H1 (cell line): Measurements from ENCODE around the gene GPATCH2L. TPM values are rescaled to one million over a fixed set of nuclear protein-coding genes. Genes with fewer than 3 reads are reported as not detected.

Source experiments
- CTCF ChIA-PET: fragments of 300-600 bp; sonication (Branson Sonifier 250); formaldehyde crosslinking; loops from one replicate; lab custom pipeline; 2021; ENCODE audit not compliant: partially characterized antibody; lab: Charles Lee
- POLR2A ChIA-PET: fragments of 300-600 bp; sonication (Branson Sonifier 250); formaldehyde crosslinking; loops from one replicate; lab custom pipeline; 2021; ENCODE audit warnings: inconsistent platforms; ENCODE audit not compliant: partially characterized antibody; lab: Charles Lee
- DNase-seq, 2 experiments: peaks; one replicate each; pipeline versions ENCODE4 v3.0.0 to v3.0.0-alpha.2; 2010 to 2022; ENCODE audit warnings: low spot score in 2 of 2, low read depth in 1 of 2, mixed read lengths in 1 of 2
- FAIRE-seq: peaks from 2 replicates; lab custom pipeline; 2011; peaks lifted over from hg19 to GRCh38; lab: Jason Lieb, UNC
- H2AFZ ChIP-seq: 2 replicates; pipeline ENCODE4 v1.8.1; 2012; ENCODE audit warnings: low read length, inconsistent platforms
- H2AK5ac ChIP-seq: 2 replicates; pipeline ENCODE4 v1.6.1; 2013; ENCODE audit warnings: low read depth, low read length
- H2BK120ac ChIP-seq: replicated peaks from 2 replicates; pipeline ENCODE3; 2013; ENCODE audit warnings: low read depth, low read length, inconsistent platforms
- H2BK12ac ChIP-seq: 2 replicates; pipeline ENCODE4 v1.6.1; 2013; ENCODE audit warnings: low read depth, low read length
- H2BK15ac ChIP-seq: 2 replicates; pipeline ENCODE4 v1.6.1; 2013; ENCODE audit warnings: low read length
- H2BK20ac ChIP-seq: 2 replicates; pipeline ENCODE4 v1.6.1; 2013; ENCODE audit warnings: low read length
- H2BK5ac ChIP-seq: 2 replicates; pipeline ENCODE4 v1.6.1; 2013; ENCODE audit warnings: low read depth, low read length
- H3K14ac ChIP-seq: 2 replicates; pipeline ENCODE4 v1.6.1; 2013; ENCODE audit warnings: inconsistent platforms; ENCODE audit not compliant: insufficient read length
- H3K18ac ChIP-seq: 2 replicates; pipeline ENCODE4 v1.6.1; 2013; ENCODE audit warnings: low read length; ENCODE audit errors: extremely low read depth
- H3K23ac ChIP-seq: 2 replicates; pipeline ENCODE4 v1.6.1; 2013; ENCODE audit warnings: inconsistent platforms; ENCODE audit not compliant: insufficient read length
- H3K23me2 ChIP-seq: 2 replicates; pipeline ENCODE4 v1.6.1; 2013; ENCODE audit warnings: low read depth, low read length
- H3K27ac ChIP-seq: 2 replicates; pipeline ENCODE4 v1.6.1; 2011; ENCODE audit warnings: low read depth, low read length, inconsistent platforms
- H3K27me3 ChIP-seq, 4 experiments: replicated peaks in 1 of 4; 1 replicate in 1 of 4; 2 replicates in 3 of 4; pipeline versions ENCODE4 v1.6.1 to v1.8.1; 2011 to 2013; ENCODE audit warnings: low read length in 3 of 4, mild to moderate bottlenecking in 3 of 4, inconsistent platforms in 2 of 4, mixed read lengths in 2 of 4, moderate library complexity in 1 of 4; ENCODE audit not compliant: control insufficient read depth in 3 of 4, insufficient read depth in 3 of 4; ENCODE audit errors: extremely low read depth in 1 of 4
- H3K36me3 ChIP-seq, 4 experiments: 2 replicates each; pipeline versions ENCODE4 v1.6.1 to v1.8.1; 2011 to 2013; ENCODE audit warnings: mild to moderate bottlenecking in 4 of 4, low read length in 3 of 4, moderate library complexity in 2 of 4, control low read depth in 1 of 4, inconsistent platforms in 1 of 4; ENCODE audit not compliant: insufficient read depth in 4 of 4, control insufficient read depth in 2 of 4
- H3K4ac ChIP-seq: replicated peaks from 2 replicates; pipeline ENCODE3; 2013; ENCODE audit warnings: low read length, low read depth, mixed read lengths, inconsistent platforms; ENCODE audit not compliant: insufficient read length
- H3K4me1 ChIP-seq, 4 experiments: replicated peaks in 1 of 4; 1 replicate in 1 of 4; 2 replicates in 3 of 4; pipeline versions ENCODE4 v1.6.1 to v1.8.1; 2011 to 2013; ENCODE audit warnings: low read length in 3 of 4, inconsistent platforms in 2 of 4, mixed read lengths in 1 of 4; ENCODE audit not compliant: insufficient read depth in 4 of 4, control insufficient read depth in 3 of 4
- H3K4me2 ChIP-seq, 2 experiments: 2 replicates each; pipeline versions ENCODE4 v1.6.1 to v1.8.1; 2011 to 2013; ENCODE audit warnings: low read depth in 2 of 2, low read length in 2 of 2, control low read depth in 1 of 2, inconsistent platforms in 1 of 2, mild to moderate bottlenecking in 1 of 2; ENCODE audit not compliant: insufficient read depth in 1 of 2
- H3K4me3 ChIP-seq, 4 experiments: fragments of 200-600, 300-600 bp in 1 of 4; sonication (generic), shearing (Covaris generic), sonication (Bioruptor Twin) in 1 of 4; 2 replicates each; pipeline versions ENCODE4 v1.5.1 to v1.8.1; 2011 to 2016; ENCODE audit warnings: low read length in 4 of 4, low read depth in 3 of 4, control low read depth in 2 of 4, inconsistent platforms in 2 of 4, mild to moderate bottlenecking in 2 of 4, mixed read lengths in 1 of 4, moderate library complexity in 1 of 4; ENCODE audit not compliant: insufficient read depth in 2 of 4; ENCODE audit errors: extremely low read depth in 1 of 4
- H3K56ac ChIP-seq: replicated peaks from 2 replicates; pipeline ENCODE3; 2013; ENCODE audit warnings: low read depth, mild to moderate bottlenecking, mixed read lengths, low read length, inconsistent platforms; ENCODE audit not compliant: insufficient read length
- H3K79me1 ChIP-seq: 2 replicates; pipeline ENCODE4 v1.6.1; 2013; ENCODE audit warnings: low read depth, low read length, control low read depth
- H3K79me2 ChIP-seq, 2 experiments: 2 replicates each; pipeline versions ENCODE4 v1.6.1 to v1.8.1; 2012 to 2013; ENCODE audit warnings: low read length in 2 of 2, mild to moderate bottlenecking in 2 of 2, inconsistent platforms in 1 of 2; ENCODE audit not compliant: insufficient read depth in 2 of 2, control insufficient read depth in 1 of 2
- H3K9ac ChIP-seq, 4 experiments: replicated peaks in 1 of 4; 1 replicate in 1 of 4; 2 replicates in 3 of 4; pipeline versions ENCODE4 v1.6.1 to v1.8.1; 2011 to 2013; ENCODE audit warnings: low read depth in 3 of 4, low read length in 3 of 4, control low read depth in 2 of 4, mild to moderate bottlenecking in 2 of 4, moderate library complexity in 2 of 4, inconsistent platforms in 1 of 4; ENCODE audit errors: extremely low read depth in 1 of 4
- H3K9me3 ChIP-seq, 2 experiments: 2 replicates each; pipeline versions ENCODE4 v1.6.1 to v1.8.1; 2012 to 2013; ENCODE audit warnings: mild to moderate bottlenecking in 2 of 2, moderate library complexity in 2 of 2, control low read depth in 1 of 2, inconsistent platforms in 1 of 2, low read depth in 1 of 2, low read length in 1 of 2, mixed read lengths in 1 of 2; ENCODE audit not compliant: insufficient read depth in 2 of 2
- H4K20me1 ChIP-seq, 2 experiments: replicated peaks in 1 of 2; 2 replicates each; pipeline versions ENCODE3 to v1.8.1; 2011 to 2013; ENCODE audit warnings: inconsistent platforms in 2 of 2, low read length in 2 of 2, mild to moderate bottlenecking in 1 of 2; ENCODE audit not compliant: insufficient read depth in 2 of 2, control insufficient read depth in 1 of 2
- H4K5ac ChIP-seq: 2 replicates; pipeline ENCODE4 v1.6.1; 2013; ENCODE audit warnings: low read length, low read depth, mixed read lengths, inconsistent platforms; ENCODE audit not compliant: insufficient read length
- H4K8ac ChIP-seq: 2 replicates; pipeline ENCODE4 v1.8.0; 2013; ENCODE audit warnings: mild to moderate bottlenecking, moderate library complexity, low read length, inconsistent platforms; ENCODE audit not compliant: insufficient read depth; ENCODE audit errors: extremely low read depth
- H4K91ac ChIP-seq: replicated peaks from 2 replicates; pipeline ENCODE3; 2013; ENCODE audit warnings: low read length, mixed read lengths, inconsistent platforms; ENCODE audit not compliant: insufficient read length
- EZH2 ChIP-seq: fragments of 200-600 bp; sonication (generic); IDR thresholded peaks from 2 replicates; pipeline ENCODE4 v1.7.1; 2012; ENCODE audit warnings: low read depth, mild to moderate bottlenecking, moderate library complexity, low read length, inconsistent platforms; ENCODE audit not compliant: severe bottlenecking
- SIX5 ChIP-seq: IDR thresholded peaks from 2 replicates; pipeline ENCODE4 v1.6.1; 2011; ENCODE audit warnings: mild to moderate bottlenecking, low read depth, low read length
- WGBS, 2 experiments: shearing (Covaris generic) in 1 of 2; methylation state at CpG; one replicate each; pipeline versions ENCODE4 v1.1.6 to v1.1.7; 2013 to 2015; ENCODE audit warnings: low lambda C conversion rate in 2 of 2, mixed read lengths in 2 of 2, inconsistent platforms in 1 of 2, low coverage in 1 of 2, missing lambda C conversion rate in 1 of 2; ENCODE audit not compliant: insufficient replicate concordance in 2 of 2, insufficient coverage in 1 of 2, insufficient read length in 1 of 2; ENCODE audit errors: extremely low coverage in 1 of 2, missing lambda C conversion rate in 1 of 2; 5-methylcytosine and 5-hydroxymethylcytosine counted together
- polyA plus RNA-seq, 7 experiments: library from polyadenylated mRNA; depleted of rRNA in 3 of 7; stranded (reverse) in 5 of 7; unstranded in 2 of 7; fragments of >200 nt in 5 of 7; fragments of 200-250 nt in 2 of 7; gene quantifications; 1 replicate in 5 of 7; 2 replicates in 1 of 7; 4 replicates in 1 of 7; pipeline versions ENCODE4 v1.2.1 to v1.2.3, GENCODE V29; 2011 to 2013; ENCODE audit warnings: missing spikeins in 2 of 7, mixed read lengths in 2 of 7
- total RNA-seq: library from RNA; stranded (reverse); fragmentation: NEBNext Ultra II Directional; extraction: Animal tissue kit (Norgen Biotek cat#: 25700); gene quantifications from 2 replicates; pipeline ENCODE4 v1.2.1, GENCODE V29; 2021

Gene GPATCH2L
- total and polyA plus RNA-seq, 2 of the 8 experiments (the other 6 are each of a cell fraction or from before 2014, with no cell fraction given) = 26.0 to 54.9 TPM

GRCh38 chr14:76252471-76252870, 100.7 kb downstream of the GPATCH2L start:
- H2BK20ac ChIP-seq = no peak overlapping the region
- no peak overlapping the region for H3K4ac ChIP-seq
- no peak overlapping the region for H4K91ac ChIP-seq
- H3K4me3 ChIP-seq = no peak overlapping the region
- H2BK12ac ChIP-seq = no peak overlapping the region
- H3K23ac ChIP-seq = no peak overlapping the region
- no peak overlapping the region for H3K4me2 ChIP-seq
- FAIRE-seq = no peak
- no peak overlapping the region for H3K9ac ChIP-seq
- no peak for DNase-seq
- no peaks in the 10 kb centered on the region for H3K36me3 ChIP-seq
- H4K5ac ChIP-seq = no peak overlapping the region
- no peak overlapping the region for H3K18ac ChIP-seq
- H2AFZ ChIP-seq = no peak overlapping the region
- H4K8ac ChIP-seq = no peak overlapping the region
- no peaks in the 10 kb centered on the region for H3K79me2 ChIP-seq
- no peaks in the 10 kb centered on the region for H3K27me3 ChIP-seq
- H2BK120ac ChIP-seq = no peak overlapping the region
- POLR2A ChIA-PET = no interaction called here
- H3K27ac ChIP-seq = no peak overlapping the region
- no peak overlapping the region for H2AK5ac ChIP-seq
- peaks cover 0 to 3% (median under 1%) of the 10 kb centered on the region in 4 experiments; a peak in 2 of 7 replicates for H3K4me1 ChIP-seq
- no peaks in the 10 kb centered on the region for H3K79me1 ChIP-seq
- no peaks in the 10 kb centered on the region for H4K20me1 ChIP-seq
- WGBS, 2 experiments = 83% methylated on average over 3 of the region's 3 CpGs; no CpG with 5 or more reads in 1 of the 2 experiments
- peaks cover 2% of the 10 kb centered on the region; the same call in 1 of the 2 replicates for H3K23me2 ChIP-seq
- no peak overlapping the region for H2BK15ac ChIP-seq
- H3K9me3 ChIP-seq = no peaks in the 10 kb centered on the region
- H3K14ac ChIP-seq = no peak overlapping the region
- CTCF ChIA-PET = interaction anchor here (0.5 kb wide), 1 partner anchor 134 kb away, joined by 3 read pairs; no protein-coding TSS in a partner anchor
- H2BK5ac ChIP-seq = no peak overlapping the region
- no peak overlapping the region for H3K56ac ChIP-seq
- TF ChIP-seq SIX5 = no peak
- no peak for TF ChIP-seq EZH2
